HEK293 (cell line): Measurements from ENCODE around the gene ZSCAN4.

Source experiments
- CTCF ChIA-PET: fragments of 350-600 bp; formaldehyde crosslinking; extraction: SDS; loops from one replicate; lab custom pipeline; 2021; ENCODE audit warnings: antibody characterized with exemption; lab: Yijun Ruan, JAX
- POLR2A ChIA-PET: fragments of 300-600 bp; formaldehyde crosslinking; extraction: SDS; loops from one replicate; lab custom pipeline; 2020; ENCODE audit warnings: antibody characterized with exemption, inconsistent platforms; lab: Yijun Ruan, JAX
- H3K27ac ChIP-seq: fragments of 200-500 bp; sonication (Bioruptor generic); 2 replicates; pipeline ENCODE4 v1.5.1; 2014; ENCODE audit warnings: low read depth, low read length, control low read depth, inconsistent platforms; ENCODE audit errors: extremely low read depth
- H3K36me3 ChIP-seq, 2 experiments: fragments of 200-500 bp in 1 of 2; sonication (Bioruptor generic) in 1 of 2; 1 replicate in 1 of 2; 2 replicates in 1 of 2; pipeline ENCODE4 v1.5.1; 2014 to 2017; ENCODE audit warnings: inconsistent platforms in 2 of 2, low read length in 2 of 2; ENCODE audit not compliant: control insufficient read depth in 2 of 2, insufficient read depth in 1 of 2
- H3K4me1 ChIP-seq: fragments of 200-500 bp; sonication (Bioruptor generic); 2 replicates; pipeline ENCODE4 v1.5.1; 2014; ENCODE audit warnings: mild to moderate bottlenecking, low read length, inconsistent platforms; ENCODE audit not compliant: control insufficient read depth, insufficient read depth
- H3K4me3 ChIP-seq: 2 replicates; pipeline ENCODE4 v1.5.1; 2011; ENCODE audit warnings: low read depth, mild to moderate bottlenecking, control low read depth, low read length, moderate library complexity
- H3K9me3 ChIP-seq: fragments of 200-500 bp; sonication (Bioruptor generic); 2 replicates; pipeline ENCODE4 v1.5.1; 2014; ENCODE audit warnings: low read depth, low read length, inconsistent platforms; ENCODE audit not compliant: control insufficient read depth, insufficient read depth
- KLF9 ChIP-seq: fragments of 450-650 bp; formaldehyde crosslinking; IDR thresholded peaks from 2 replicates; pipeline ENCODE4 v1.5.1; 2016; ENCODE audit warnings: missing biosample characterization, missing genetic modification characterization, low read depth
- SALL2 ChIP-seq: fragments of 450-650 bp; formaldehyde crosslinking; IDR thresholded peaks from 2 replicates; pipeline ENCODE4 v1.5.0; 2017; ENCODE audit warnings: missing biosample characterization, mild to moderate bottlenecking, missing genetic modification characterization, borderline replicate concordance
- SCRT2 ChIP-seq: fragments of 450-650 bp; formaldehyde crosslinking; IDR thresholded peaks from 2 replicates; pipeline ENCODE4 v1.5.1; 2016; ENCODE audit warnings: missing biosample characterization, missing genetic modification characterization
- SETDB1 ChIP-seq: IDR thresholded peaks from one replicate; pipeline ENCODE4 v1.6.1; 2017; ENCODE audit warnings: mild to moderate bottlenecking, low read length, moderate library complexity, mixed read lengths; ENCODE audit not compliant: insufficient read length
- ZBTB8A ChIP-seq: fragments of 450-650 bp; formaldehyde crosslinking; IDR thresholded peaks from 2 replicates; pipeline ENCODE4 v1.5.1; 2016; ENCODE audit warnings: missing biosample characterization, missing genetic modification characterization
- ZFP37 ChIP-seq: fragments of 450-650 bp; formaldehyde crosslinking; IDR thresholded peaks from 2 replicates; pipeline ENCODE4 v1.5.1; 2016; ENCODE audit warnings: missing biosample characterization, missing genetic modification characterization
- ZNF10 ChIP-seq: fragments of 450-650 bp; formaldehyde crosslinking; IDR thresholded peaks from 2 replicates; pipeline ENCODE4 v1.5.1; 2017; ENCODE audit warnings: missing biosample characterization, missing genetic modification characterization
- ZNF112 ChIP-seq: fragments of 450-650 bp; formaldehyde crosslinking; IDR thresholded peaks from 2 replicates; pipeline ENCODE4 v1.5.0; 2017; ENCODE audit warnings: missing biosample characterization, missing genetic modification characterization
- ZNF133 ChIP-seq: fragments of 450-650 bp; formaldehyde crosslinking; IDR thresholded peaks from 2 replicates; pipeline ENCODE4 v1.5.1; 2016; ENCODE audit warnings: missing biosample characterization, missing genetic modification characterization
- ZNF184 ChIP-seq: fragments of 450-650 bp; IDR thresholded peaks from 2 replicates; pipeline ENCODE4 v1.5.1; 2018; ENCODE audit warnings: missing biosample characterization, mild to moderate bottlenecking, missing genetic modification characterization
- ZNF23 ChIP-seq: fragments of 450-650 bp; formaldehyde crosslinking; IDR thresholded peaks from 2 replicates; pipeline ENCODE4 v1.5.1; 2016; ENCODE audit warnings: missing biosample characterization, missing genetic modification characterization, borderline replicate concordance
- ZNF350 ChIP-seq: fragments of 450-650 bp; formaldehyde crosslinking; IDR thresholded peaks from 2 replicates; pipeline ENCODE4 v1.5.0; 2017; ENCODE audit warnings: missing biosample characterization, mild to moderate bottlenecking, missing genetic modification characterization
- ZNF37A ChIP-seq: fragments of 450-650 bp; IDR thresholded peaks from 2 replicates; pipeline ENCODE4 v1.5.1; 2018; ENCODE audit warnings: missing biosample characterization, missing genetic modification characterization
- ZNF394 ChIP-seq: fragments of 450-650 bp; formaldehyde crosslinking; IDR thresholded peaks from 2 replicates; pipeline ENCODE4 v1.5.1; 2016; ENCODE audit warnings: missing biosample characterization, missing genetic modification characterization, mild to moderate bottlenecking, moderate library complexity, borderline replicate concordance
- ZNF510 ChIP-seq: fragments of 450-650 bp; formaldehyde crosslinking; IDR thresholded peaks from 2 replicates; pipeline ENCODE4 v1.5.1; 2018; ENCODE audit warnings: mild to moderate bottlenecking, missing genetic modification characterization, missing biosample characterization; ENCODE audit not compliant: insufficient replicate concordance
- ZNF544 ChIP-seq: fragments of 450-650 bp; formaldehyde crosslinking; IDR thresholded peaks from 2 replicates; pipeline ENCODE4 v1.5.0; 2017; ENCODE audit warnings: missing biosample characterization, missing genetic modification characterization
- ZNF561 ChIP-seq: fragments of 450-650 bp; IDR thresholded peaks from 2 replicates; pipeline ENCODE4 v1.5.1; 2018; ENCODE audit warnings: missing biosample characterization, missing genetic modification characterization, borderline replicate concordance
- ZNF621 ChIP-seq: fragments of 450-650 bp; formaldehyde crosslinking; IDR thresholded peaks from 2 replicates; pipeline ENCODE4 v1.5.1; 2017; ENCODE audit warnings: missing biosample characterization, missing genetic modification characterization
- ZNF626 ChIP-seq: fragments of 450-650 bp; sonication (Bioruptor Pico); formaldehyde crosslinking; IDR thresholded peaks from 2 replicates; pipeline ENCODE4 v1.5.1; 2018; ENCODE audit warnings: missing biosample characterization, missing genetic modification characterization, inconsistent platforms
- ZNF660 ChIP-seq: fragments of 450-650 bp; IDR thresholded peaks from 2 replicates; pipeline ENCODE4 v1.5.1; 2018; ENCODE audit warnings: missing biosample characterization, mild to moderate bottlenecking, missing genetic modification characterization
- ZNF830 ChIP-seq: fragments of 450-650 bp; IDR thresholded peaks from 2 replicates; pipeline ENCODE4 v1.5.0; 2018; ENCODE audit warnings: missing biosample characterization, missing genetic modification characterization, low read depth, mild to moderate bottlenecking, moderate library complexity
- ZSCAN16 ChIP-seq: fragments of 450-650 bp; formaldehyde crosslinking; IDR thresholded peaks from 2 replicates; pipeline ENCODE4 v1.5.1; 2016; ENCODE audit warnings: missing biosample characterization, missing genetic modification characterization
- TF ChIP-seq, protein P1 (sequence below): fragments of 450-650 bp; IDR thresholded peaks from 2 replicates; pipeline ENCODE4 v1.5.1; 2018; ENCODE audit warnings: missing biosample characterization, mild to moderate bottlenecking, missing genetic modification characterization

The ZSCAN4 gene

DNA sequence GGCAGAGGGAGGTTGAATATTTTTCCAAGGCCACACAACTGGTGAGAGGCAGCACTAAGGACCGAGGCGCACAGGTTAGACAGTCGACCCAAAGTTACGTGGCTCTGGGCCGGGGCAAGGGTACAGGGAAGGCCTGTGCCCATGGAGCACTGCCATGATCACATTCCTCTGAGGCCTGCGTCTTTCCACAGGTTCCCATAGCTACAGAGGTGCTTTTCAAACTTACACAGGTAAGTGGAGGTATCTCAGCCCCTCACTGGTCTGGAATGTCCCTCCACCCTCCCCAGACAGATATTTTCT lies 35.0 kb upstream of the ZSCAN4 start (continued):
- TF ChIP-seq SALL2 (no peak), ZNF23 (tag by site-specific recombination) (no peak), KLF9 (tag by site-specific recombination) (no peak), ZNF621 (tag by site-specific recombination) (no peak), ZFP37 (no peak), ZSCAN16 (tag by site-specific recombination) (no peak), ZNF510 (tag by site-specific recombination) (no peak)
- TF ChIP-seq, all 188 proteins: peak for 0

DNA sequence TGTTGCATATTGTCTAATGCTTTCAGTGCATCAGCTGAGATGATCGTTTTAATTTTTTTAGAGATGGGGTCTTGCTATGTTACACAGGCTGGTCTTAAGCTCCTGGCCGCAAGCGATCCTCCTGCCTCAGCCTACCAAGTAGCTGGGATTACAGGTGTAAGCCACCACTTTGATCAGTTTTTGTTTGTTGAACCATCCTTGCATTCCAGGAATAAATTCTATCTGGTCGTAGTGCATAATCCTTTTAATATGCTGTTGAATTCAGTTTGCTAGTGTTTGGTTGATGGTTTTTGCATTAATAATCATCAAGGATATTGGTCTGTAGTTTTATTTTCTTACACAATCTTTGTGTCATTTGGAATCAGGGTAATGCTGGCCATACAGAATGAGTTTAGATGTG lies 31.4 kb upstream of the ZSCAN4 start:
- Histone ChIP-seq H3K9me3 (peaks cover 3% of the 10 kb centered on the region; the same call in 1 of the 2 replicates), H3K27ac (no peak overlapping the region), H3K36me3 (peaks cover 64 to 75% of the 10 kb centered on the region in 2 experiments), H3K4me3 (no peak overlapping the region), H3K4me1 (0 out of 2 replicates have a peak, but pooled peaks cover 2% of the 10 kb centered on the region)
- peak; percentile 75 for TF ChIP-seq SETDB1
- TF ChIP-seq ZNF184 = no peak
- POLR2A ChIA-PET = no interaction called here
- CTCF ChIA-PET = no interaction called here

DNA sequence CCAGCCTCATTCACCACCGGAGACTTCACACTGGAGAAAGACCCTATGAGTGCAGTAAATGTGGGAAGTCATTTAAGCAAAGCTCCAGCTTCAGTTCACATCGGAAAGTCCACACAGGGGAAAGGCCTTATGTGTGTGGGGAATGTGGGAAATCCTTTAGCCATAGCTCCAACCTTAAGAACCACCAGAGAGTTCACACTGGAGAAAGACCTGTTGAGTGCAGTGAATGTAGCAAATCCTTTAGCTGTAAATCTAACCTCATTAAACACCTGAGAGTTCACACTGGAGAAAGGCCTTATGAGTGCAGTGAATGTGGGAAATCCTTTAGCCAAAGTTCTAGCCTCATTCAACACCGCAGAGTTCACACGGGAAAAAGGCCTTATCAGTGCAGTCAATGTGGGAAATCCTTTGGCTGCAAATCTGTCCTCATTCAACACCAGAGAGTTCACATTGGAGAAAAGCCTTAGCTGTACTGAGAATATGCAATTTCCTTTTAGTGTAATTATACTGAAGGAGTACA lies 27.0 kb upstream of the ZSCAN4 start:
- H3K27ac ChIP-seq = no peak overlapping the region
- peaks cover 3% of the 10 kb centered on the region; the same call in 1 of the 2 replicates for H3K9me3 ChIP-seq
- no peak overlapping the region for H3K4me3 ChIP-seq
- H3K36me3 ChIP-seq = peaks cover 42 to 61% of the 10 kb centered on the region in 2 experiments
- CTCF ChIA-PET = interaction anchor here (0.6 to 1.4 kb wide), 2 partner anchors 9 to 40 kb away, joined by 3 to 6 read pairs; partner anchors contain the start of gene ZNF551
- H3K4me1 ChIP-seq = no peaks in the 10 kb centered on the region
- peak; percentile 94 for TF ChIP-seq SETDB1
- TF ChIP-seq ZNF10 (tag by site-specific recombination) = no peak
- peak; percentile 59; the same call in 1 of the 2 replicates for TF ChIP-seq SCRT2
- POLR2A ChIA-PET = interaction anchor here (1.0 kb wide), 1 partner anchor 40 kb away, joined by 3 read pairs; the partner anchor contains the start of gene ZNF551

DNA sequence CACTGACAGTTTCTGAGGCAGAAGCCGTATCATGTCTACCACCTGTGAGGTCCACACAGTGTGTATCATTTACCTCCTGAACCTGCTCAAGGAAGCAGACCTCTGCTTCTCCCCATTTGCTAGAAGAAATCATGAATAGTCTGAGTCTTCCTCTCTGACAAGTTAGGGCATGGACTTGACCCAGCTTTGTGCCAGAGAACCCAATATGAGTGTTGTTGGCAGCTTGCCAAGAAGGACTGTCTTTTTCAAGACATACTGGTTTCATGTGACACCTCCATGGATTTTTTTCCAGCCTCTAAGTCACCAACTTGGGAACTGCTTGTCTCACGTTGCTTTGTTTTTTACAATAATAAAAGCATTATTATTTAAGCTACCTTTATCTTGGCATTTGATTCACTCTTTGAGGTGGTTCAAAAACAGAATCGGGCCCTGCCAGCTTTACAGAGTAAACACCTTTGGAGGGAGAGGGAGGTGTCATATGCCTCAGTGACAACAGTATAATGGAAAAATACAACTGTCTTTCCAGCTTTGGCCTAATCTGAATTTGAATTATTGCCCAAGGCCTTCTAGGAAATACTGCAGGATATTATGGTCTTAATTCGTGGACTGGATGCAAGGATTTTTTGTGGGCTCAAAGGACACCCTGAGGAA lies 26.2 kb upstream of the ZSCAN4 start:
- Histone ChIP-seq H3K36me3 (peaks cover 42 to 55% of the 10 kb centered on the region in 2 experiments), H3K9me3 (peaks cover 3% of the 10 kb centered on the region; the same call in 1 of the 2 replicates), H3K27ac (no peak overlapping the region), H3K4me1 (no peaks in the 10 kb centered on the region), H3K4me3 (no peak overlapping the region)
- no peak for TF ChIP-seq ZNF133
- TF ChIP-seq ZNF626 = 0 out of 2 replicates have a peak, but pooled peaks have one; percentile 47
- 0 out of 2 replicates have a peak, but pooled peaks have one; percentile 52 for TF ChIP-seq ZNF350 (tag by site-specific recombination)
- peak; percentile 79; the same call in 1 of the 2 replicates for TF ChIP-seq ZNF660
- TF ChIP-seq ZNF561 (tag by site-specific recombination) = peak; percentile 29; the same call in 1 of the 2 replicates
- TF ChIP-seq, protein P1, sequence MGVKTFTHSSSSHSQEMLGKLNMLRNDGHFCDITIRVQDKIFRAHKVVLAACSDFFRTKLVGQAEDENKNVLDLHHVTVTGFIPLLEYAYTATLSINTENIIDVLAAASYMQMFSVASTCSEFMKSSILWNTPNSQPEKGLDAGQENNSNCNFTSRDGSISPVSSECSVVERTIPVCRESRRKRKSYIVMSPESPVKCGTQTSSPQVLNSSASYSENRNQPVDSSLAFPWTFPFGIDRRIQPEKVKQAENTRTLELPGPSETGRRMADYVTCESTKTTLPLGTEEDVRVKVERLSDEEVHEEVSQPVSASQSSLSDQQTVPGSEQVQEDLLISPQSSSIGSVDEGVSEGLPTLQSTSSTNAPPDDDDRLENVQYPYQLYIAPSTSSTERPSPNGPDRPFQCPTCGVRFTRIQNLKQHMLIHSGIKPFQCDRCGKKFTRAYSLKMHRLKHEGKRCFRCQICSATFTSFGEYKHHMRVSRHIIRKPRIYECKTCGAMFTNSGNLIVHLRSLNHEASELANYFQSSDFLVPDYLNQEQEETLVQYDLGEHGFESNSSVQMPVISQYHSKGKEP = peak; percentile 57
- peak; percentile 82 for TF ChIP-seq ZNF544 (tag by site-specific recombination)
- TF ChIP-seq ZNF37A (tag by site-specific recombination) = peak; percentile 67
- 0 out of 2 replicates have a peak, but pooled peaks have one; percentile 38 for TF ChIP-seq ZNF184
- TF ChIP-seq ZNF830 (tag by site-specific recombination) = peak; percentile 91
- no peak for TF ChIP-seq ZNF394 (tag by site-specific recombination)
- 0 out of 2 replicates have a peak, but pooled peaks have one; percentile 36 for TF ChIP-seq ZNF112 (tag by site-specific recombination)
- TF ChIP-seq ZBTB8A (tag by site-specific recombination) = no peak
- ChIA-PET POLR2A (no interaction called here), CTCF (interaction anchor here (0.5 to 1.4 kb wide), 2 partner anchors 39 to 353 kb away, joined by 3 to 6 read pairs; partner anchors contain the start of gene ZNF551)
